ENCODE results near the gene MRPL58. TPM values are rescaled to one million over a fixed set of nuclear protein-coding genes. Genes with fewer than 3 reads are reported as not detected.

The MRPL58 gene
- polyA plus RNA-seq, 1 donor (not counting 4 experiments of a cell fraction or from before 2014, with no cell fraction given) = 61.1 TPM

GRCh38 chr17:74986206-74986576 lies 26.3 kb upstream of the MRPL58 start:
- Histone ChIP-seq H3K27me3 (ENCODE audit: control insufficient read depth, extremely low read depth, insufficient read depth, low read length) (no peaks in the 10 kb centered on the region), H3K4me1 (ENCODE audit: control insufficient read depth, extremely low read depth, insufficient read depth, low read length) (peaks cover 28% of the 10 kb centered on the region), H3K9me3 (ENCODE audit: control insufficient read depth, low read depth, low read length) (no peaks in the 10 kb centered on the region), H4K20me1 (ENCODE audit: control insufficient read depth, extremely low read depth, insufficient read depth, low read length) (no peaks in the 10 kb centered on the region), H3K4me2 (ENCODE audit: control insufficient read depth, extremely low read depth, insufficient read depth, low read depth, low read length) (no peak overlapping the region), H2AFZ (ENCODE audit: control insufficient read depth, low read length) (no peak overlapping the region), H3K27ac (ENCODE audit: control insufficient read depth, insufficient read depth, low read length) (no peak overlapping the region), H3K9ac (ENCODE audit: control insufficient read depth, extremely low read depth, insufficient read depth, low read length) (no peak overlapping the region), H3K36me3 (ENCODE audit: control insufficient read depth in 2 of 2, extremely low read depth in 1 of 2, insufficient read depth in 2 of 2, low read length in 2 of 2) (peaks cover 0 to 1% of the 10 kb centered on the region in 2 experiments), H3K4me3 (ENCODE audit: control insufficient read depth in 2 of 3, extremely low read depth in 1 of 3, insufficient read depth in 2 of 3, low read depth in 1 of 3, low read length in 3 of 3) (no peak overlapping the region), H3K79me2 (ENCODE audit: control insufficient read depth, insufficient read depth, low read length) (peaks cover 2% of the 10 kb centered on the region), H3K9me1 (ENCODE audit: control insufficient read depth, extremely low read depth, insufficient read depth, low read length) (no peaks in the 10 kb centered on the region)
- DNase-seq (ENCODE audit: low read depth, low spot score) (no peak), FAIRE-seq (no peak)
- dilution Hi-C loops (cut with MboI; ENCODE audit: extremely low pct_ligation_motif_present, low sequenced_read_pairs) = no loop called here
- TF ChIP-seq, protein P1, sequence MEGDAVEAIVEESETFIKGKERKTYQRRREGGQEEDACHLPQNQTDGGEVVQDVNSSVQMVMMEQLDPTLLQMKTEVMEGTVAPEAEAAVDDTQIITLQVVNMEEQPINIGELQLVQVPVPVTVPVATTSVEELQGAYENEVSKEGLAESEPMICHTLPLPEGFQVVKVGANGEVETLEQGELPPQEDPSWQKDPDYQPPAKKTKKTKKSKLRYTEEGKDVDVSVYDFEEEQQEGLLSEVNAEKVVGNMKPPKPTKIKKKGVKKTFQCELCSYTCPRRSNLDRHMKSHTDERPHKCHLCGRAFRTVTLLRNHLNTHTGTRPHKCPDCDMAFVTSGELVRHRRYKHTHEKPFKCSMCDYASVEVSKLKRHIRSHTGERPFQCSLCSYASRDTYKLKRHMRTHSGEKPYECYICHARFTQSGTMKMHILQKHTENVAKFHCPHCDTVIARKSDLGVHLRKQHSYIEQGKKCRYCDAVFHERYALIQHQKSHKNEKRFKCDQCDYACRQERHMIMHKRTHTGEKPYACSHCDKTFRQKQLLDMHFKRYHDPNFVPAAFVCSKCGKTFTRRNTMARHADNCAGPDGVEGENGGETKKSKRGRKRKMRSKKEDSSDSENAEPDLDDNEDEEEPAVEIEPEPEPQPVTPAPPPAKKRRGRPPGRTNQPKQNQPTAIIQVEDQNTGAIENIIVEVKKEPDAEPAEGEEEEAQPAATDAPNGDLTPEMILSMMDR (optimal IDR thresholded peaks at IDR 0.05 in 1 of 3, IDR thresholded peaks at IDR 0.05 in 1 of 3, conservative IDR thresholded peaks at IDR 0.05 in 1 of 3; ENCODE audit: extremely low read depth in 1 of 3, insufficient read depth in 2 of 3, low read length in 3 of 3) = no peak
- TF ChIP-seq EZH2 (IDR thresholded peaks at IDR 0.05; ENCODE audit: low read length) = no peak

DNA sequence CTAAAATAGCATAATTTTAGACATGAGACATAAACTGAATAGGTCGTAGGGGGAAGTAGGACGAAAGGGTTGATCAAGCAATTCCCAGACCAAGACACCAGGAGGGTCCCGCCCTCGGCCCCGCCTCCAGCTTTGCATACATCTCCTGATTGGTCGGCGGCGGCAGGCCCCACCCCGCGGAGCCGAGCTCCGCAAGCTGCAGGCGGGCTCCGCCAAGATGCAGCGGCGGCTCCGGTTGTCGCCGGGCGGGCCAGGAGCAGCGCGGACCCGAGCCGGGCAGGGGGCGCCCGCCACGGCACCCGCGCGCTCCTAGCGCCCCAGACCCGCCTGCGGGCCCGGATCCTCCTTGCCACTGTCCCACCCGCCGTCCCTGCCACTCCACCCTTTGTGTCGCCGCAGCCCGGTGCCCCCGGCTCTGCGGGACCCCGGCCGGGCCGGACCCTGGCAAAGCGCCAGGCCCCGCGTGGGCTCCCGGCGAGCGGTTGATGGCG lies 25.0 kb upstream of the MRPL58 start, which contains the start of gene CDR2L:
CDR2L (plus strand) TSS at position 215 of the 491 bp plus-strand sequence. CDS start 412 bp downstream, outside the sequence.
- Histone ChIP-seq H3K4me2 (ENCODE audit: control insufficient read depth, extremely low read depth, insufficient read depth, low read depth, low read length) (peak within 1 kb of the TSS; percentile 92), H3K79me2 (ENCODE audit: control insufficient read depth, insufficient read depth, low read length) (peaks cover 2% of the 10 kb centered on the region), H3K9me3 (ENCODE audit: control insufficient read depth, low read depth, low read length) (no peaks in the 10 kb centered on the region), H3K4me3 (ENCODE audit: control insufficient read depth in 2 of 3, extremely low read depth in 1 of 3, insufficient read depth in 2 of 3, low read depth in 1 of 3, low read length in 3 of 3) (peak within 1 kb of the TSS; percentile 74 to 78 (median 76)), H4K20me1 (ENCODE audit: control insufficient read depth, extremely low read depth, insufficient read depth, low read length) (no peaks in the 10 kb centered on the region), H3K27me3 (ENCODE audit: control insufficient read depth, extremely low read depth, insufficient read depth, low read length) (no peaks in the 10 kb centered on the region), H3K9ac (ENCODE audit: control insufficient read depth, extremely low read depth, insufficient read depth, low read length) (peak within 1 kb of the TSS; percentile 69), H3K9me1 (ENCODE audit: control insufficient read depth, extremely low read depth, insufficient read depth, low read length) (no peaks in the 10 kb centered on the region), H2AFZ (ENCODE audit: control insufficient read depth, low read length) (peak within 1 kb of the TSS; percentile 88), H3K36me3 (ENCODE audit: control insufficient read depth in 2 of 2, extremely low read depth in 1 of 2, insufficient read depth in 2 of 2, low read length in 2 of 2) (peaks cover 0 to 1% of the 10 kb centered on the region in 2 experiments), H3K4me1 (ENCODE audit: control insufficient read depth, extremely low read depth, insufficient read depth, low read length) (peaks cover 27% of the 10 kb centered on the region), H3K27ac (ENCODE audit: control insufficient read depth, insufficient read depth, low read length) (no peak within 1 kb of the TSS)
- dilution Hi-C loops (cut with MboI; ENCODE audit: extremely low pct_ligation_motif_present, low sequenced_read_pairs) = no loop called here
- TF ChIP-seq EZH2 (IDR thresholded peaks at IDR 0.05; ENCODE audit: low read length) = no peak
- TF ChIP-seq, protein P1 (optimal IDR thresholded peaks at IDR 0.05 in 1 of 3, IDR thresholded peaks at IDR 0.05 in 1 of 3, conservative IDR thresholded peaks at IDR 0.05 in 1 of 3; ENCODE audit: extremely low read depth in 1 of 3, insufficient read depth in 2 of 3, low read length in 3 of 3) = peak in 1 of 3 experiments; percentile 4
- FAIRE-seq (peak; percentile 43), DNase-seq (ENCODE audit: low read depth, low spot score) (peak; percentile 54)

Data from keratinocyte (primary cell).